Choroid plexus epithelial cell (primary cell): ENCODE results near the gene MGLL.

Source experiments
- DNase-seq: peaks from one replicate; pipeline ENCODE4 v3.0.0-alpha.2; 2010; ENCODE audit warnings: low read depth
- H3K4me3 ChIP-seq: 2 replicates; pipeline ENCODE4 v1.5.1; 2011; ENCODE audit warnings: low read depth, mild to moderate bottlenecking, control low read depth, low read length, moderate library complexity
- CTCF ChIP-seq: conservative IDR thresholded peaks from 2 replicates; pipeline ENCODE4 v1.5.1; 2011; ENCODE audit warnings: low read depth, mild to moderate bottlenecking, control low read depth, inconsistent platforms, low read length, moderate library complexity

Gene MGLL

GRCh38 chr3:127639173-127640041, 182.9 kb downstream of the MGLL start:
- H3K4me3 ChIP-seq = no peak overlapping the region
- no peak for TF ChIP-seq CTCF
- peak; percentile 51 for DNase-seq
